HG02571 (cell line): ENCODE measurements around the gene CXCL5.

Source experiments
- ATAC-seq: cut with Tn5 transposase; IDR thresholded peaks from one replicate; pipeline ENCODE4 v1.9.1; 2021; ENCODE audit warnings: mild to moderate bottlenecking, moderate library complexity; ENCODE audit not compliant: unreplicated experiment

CXCL5 gene

GRCh38 chr4:73998040-73999011, at the start of gene CXCL5:
Gene CXCL5, minus strand, starts transcription at chr4:73998677. Its CDS starts 96 bp downstream, at chr4:73998581.
- ATAC-seq: no peak

GRCh38 chr4:74047152-74047551, 48.7 kb upstream of the CXCL5 start:
- no peak for ATAC-seq

DNA sequence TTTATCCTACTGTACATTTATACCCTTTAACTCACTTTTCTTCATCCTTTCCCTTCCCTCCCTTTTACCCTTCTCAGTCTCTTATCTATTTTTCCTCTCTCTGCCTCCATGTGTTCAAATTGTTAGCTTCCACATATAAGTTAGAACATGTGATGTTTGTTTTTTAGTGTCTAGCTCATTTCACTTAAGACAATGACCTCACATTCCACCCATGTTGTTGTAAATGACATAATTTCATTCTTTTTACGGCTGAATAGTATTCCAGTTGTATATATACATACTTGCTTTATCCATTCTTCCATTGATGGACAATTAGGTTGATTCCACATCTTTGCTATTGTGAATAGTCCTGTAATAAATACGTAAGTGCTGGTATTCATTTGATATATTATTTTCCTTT, 47.3 kb upstream of the CXCL5 start:
- no peak for ATAC-seq

- no peak for ATAC-seq
These were observed 46.8 kb upstream of the CXCL5 start for GRCh38 chr4:74045247-74045646.

- ATAC-seq: no peak
These were observed 46.2 kb upstream of the CXCL5 start for GRCh38 chr4:74044677-74045076.

- no peak for ATAC-seq
These were observed 44.2 kb upstream of the CXCL5 start for GRCh38 chr4:74042681-74043080.

GRCh38 chr4:74041418-74041817, 42.9 kb upstream of the CXCL5 start:
- no peak for ATAC-seq

- ATAC-seq: no peak
These were observed 40.9 kb upstream of the CXCL5 start for GRCh38 chr4:74039315-74039763.

DNA sequence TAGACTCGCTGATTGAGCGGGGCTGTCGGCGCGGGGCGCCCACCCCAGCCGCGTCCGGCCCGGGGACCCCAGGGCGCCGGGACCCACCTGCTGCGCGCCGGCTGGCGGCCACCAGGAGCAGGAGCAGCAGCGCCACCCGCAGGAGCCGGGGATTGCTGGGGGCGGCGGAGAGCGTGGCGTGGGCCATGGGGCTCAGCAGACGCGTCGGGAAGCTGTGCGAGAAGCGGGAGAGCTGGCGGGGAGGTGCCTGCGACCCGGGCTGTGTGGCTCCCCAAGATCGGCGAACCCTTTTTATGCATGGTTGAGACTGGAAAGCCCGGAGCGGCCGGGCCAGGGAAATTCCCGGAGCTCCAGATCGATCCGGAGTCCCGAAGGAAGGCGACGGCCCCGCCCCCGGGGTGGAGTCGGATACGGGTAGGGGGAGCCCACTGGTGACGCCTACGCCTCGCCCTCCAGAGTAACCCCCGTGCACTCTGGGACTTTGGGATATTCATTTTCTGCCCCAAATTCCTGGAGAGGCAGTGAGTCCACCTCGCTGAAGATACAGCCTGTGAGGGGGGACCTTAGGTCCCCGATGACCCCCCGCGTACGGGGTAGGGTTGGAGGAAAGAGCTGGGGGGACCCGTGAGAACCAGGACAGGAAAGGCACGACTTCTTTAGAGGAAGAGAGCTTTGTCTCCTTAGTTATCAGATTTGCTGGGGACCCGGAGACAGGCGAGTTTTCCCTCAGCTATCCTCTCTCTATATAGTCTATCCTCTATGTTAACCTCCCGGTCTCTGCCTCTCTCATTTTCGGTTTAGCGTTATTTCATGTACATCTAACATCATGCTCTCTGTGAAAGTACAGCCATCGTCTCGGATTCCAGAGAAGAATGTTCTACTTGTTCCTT, 40.2 kb upstream of the CXCL5 start, which contains the start of gene CXCL3:
CXCL3 (minus strand) TSS at position 265 of the 890 bp plus-strand sequence; CDS start at position 187, 78 bp downstream.
- peak; percentile 59 for ATAC-seq

GRCh38 chr4:74038086-74038424, 39.6 kb upstream of the CXCL5 start:
- ATAC-seq: no peak

- no peak for ATAC-seq
These were observed 38.8 kb upstream of the CXCL5 start for GRCh38 chr4:74037076-74037955.

- no peak for ATAC-seq
These were observed 35.3 kb upstream of the CXCL5 start for GRCh38 chr4:74033739-74034138.

- no peak for ATAC-seq
These were observed 33.6 kb upstream of the CXCL5 start for GRCh38 chr4:74032064-74032463.

DNA sequence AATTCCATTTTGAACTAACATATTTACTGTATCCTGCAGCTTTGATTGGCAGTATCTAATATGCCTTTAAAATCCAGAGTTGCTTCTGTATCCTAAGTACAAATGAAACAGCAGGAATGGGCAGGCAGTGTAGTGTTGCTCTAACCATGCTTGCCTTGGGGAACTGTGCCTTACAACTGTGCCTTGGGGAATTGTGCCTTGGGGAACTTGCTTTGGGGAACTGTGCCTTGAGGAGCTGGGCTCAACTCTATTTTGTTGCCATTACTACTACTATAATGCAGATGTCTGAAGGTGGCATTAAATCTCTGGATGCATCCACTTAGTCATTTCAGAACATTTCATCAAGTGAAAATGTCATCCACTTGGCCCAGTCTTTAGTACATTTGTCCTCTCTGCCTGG, 33.1 kb upstream of the CXCL5 start:
- ATAC-seq: no peak

- no peak for ATAC-seq
These were observed 31.8 kb upstream of the CXCL5 start for GRCh38 chr4:74030285-74030684.

DNA sequence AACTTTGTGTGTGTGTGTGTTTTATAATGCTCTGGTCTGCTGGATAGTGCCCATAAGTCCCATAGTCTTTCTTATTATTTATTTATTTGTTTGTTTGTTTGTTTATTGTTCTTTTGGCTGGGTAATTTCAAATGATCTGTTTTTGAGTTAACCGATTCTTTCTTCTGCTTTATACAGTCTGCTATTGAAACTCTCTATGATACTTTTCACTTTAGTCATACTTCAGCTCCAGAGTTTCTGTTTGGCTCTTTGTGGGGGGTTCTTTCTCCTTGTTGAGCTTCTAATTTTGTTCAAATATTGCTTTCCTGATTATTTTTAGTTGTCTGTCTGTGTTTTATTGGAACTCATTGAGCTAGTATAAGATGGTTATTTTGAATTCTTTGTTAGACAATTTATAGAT, 30.0 kb upstream of the CXCL5 start:
- no peak for ATAC-seq

- no peak for ATAC-seq
These were observed 25.2 kb upstream of the CXCL5 start for GRCh38 chr4:74023709-74024108.

GRCh38 chr4:74021601-74022000, 23.1 kb upstream of the CXCL5 start:
- ATAC-seq: no peak

GRCh38 chr4:74018771-74019170, 20.3 kb upstream of the CXCL5 start:
- no peak for ATAC-seq

DNA sequence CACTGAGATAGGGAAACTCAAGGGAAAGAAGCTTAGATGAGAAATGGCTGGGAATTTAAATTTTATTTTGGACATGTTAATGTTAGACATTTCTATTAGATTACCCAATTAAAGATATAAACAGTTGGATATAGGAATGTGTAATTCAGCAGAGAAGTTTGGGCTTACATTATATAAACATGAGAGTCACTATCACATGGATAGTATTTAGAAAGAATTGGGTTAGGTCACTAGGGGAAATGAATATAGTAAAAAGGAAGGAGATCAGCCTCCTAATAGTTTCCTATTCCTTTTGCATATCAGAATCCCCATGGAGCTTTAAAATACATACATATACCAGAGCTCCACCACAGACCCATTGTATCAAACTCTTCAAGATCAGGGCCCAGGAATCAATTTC, 19.6 kb upstream of the CXCL5 start:
- ATAC-seq: no peak

DNA sequence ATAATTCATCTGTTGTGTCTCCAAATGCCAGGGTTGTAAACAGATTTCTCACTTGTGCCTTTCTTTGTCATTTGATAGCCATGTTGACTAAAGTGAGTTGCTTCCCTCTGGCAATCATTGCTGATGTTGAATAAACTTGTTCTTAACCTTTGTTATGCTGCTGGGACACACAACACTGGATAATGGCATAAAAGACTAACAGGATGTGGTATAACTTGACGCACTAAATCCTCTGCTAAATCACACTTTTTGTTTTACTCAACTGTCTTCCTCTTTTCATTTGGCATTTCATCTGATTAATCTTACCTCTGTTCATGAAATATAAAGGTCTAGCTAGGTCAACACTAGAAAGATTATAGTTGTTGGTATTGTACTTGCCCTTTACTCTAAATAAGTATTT, 17.6 kb upstream of the CXCL5 start:
- no peak for ATAC-seq
